Progenitor cell of endocrine pancreas (in vitro differentiated cells): ENCODE results near the gene TMEM178B. TPM values are rescaled to one million over a fixed set of nuclear protein-coding genes. Genes with fewer than 3 reads are reported as not detected.
"Not testable (repeated sequence)": the region's sequence is repeated elsewhere in the genome, so short reads cannot be mapped to it uniquely, and the experiment has no call there.

ENCODE experiments used
- DNase-seq: peaks from one replicate; pipeline ENCODE4 v3.0.0; 2021; ENCODE audit warnings: low spot score; ENCODE audit not compliant: unreplicated experiment
- H3K27ac Mint-ChIP-seq: 2 replicates; pipeline ENCODE4 v1.8.0; 2021; ENCODE audit warnings: mild to moderate bottlenecking, moderate library complexity, mixed read lengths
- H3K27me3 Mint-ChIP-seq: 2 replicates; pipeline ENCODE4 v1.8.0; 2021; ENCODE audit warnings: mixed read lengths
- H3K36me3 Mint-ChIP-seq: 2 replicates; pipeline ENCODE4 v1.8.0; 2022; ENCODE audit warnings: mixed read lengths; ENCODE audit not compliant: insufficient read depth
- H3K4me1 Mint-ChIP-seq: 2 replicates; pipeline ENCODE4 v1.8.0; 2021; ENCODE audit warnings: low read depth, mixed read lengths
- H3K4me3 Mint-ChIP-seq: 2 replicates; pipeline ENCODE4 v1.8.0; 2021; ENCODE audit warnings: low read depth, mild to moderate bottlenecking, moderate library complexity, mixed read lengths
- H3K9me3 Mint-ChIP-seq: 2 replicates; pipeline ENCODE4 v1.8.0; 2021; ENCODE audit warnings: low read depth, mixed read lengths
- CTCF ChIP-seq: fragments of 200-600 bp; sonication (generic); IDR thresholded peaks from one replicate; pipeline ENCODE4 v1.5.0; 2021; ENCODE audit warnings: antibody characterized with exemption, mild to moderate bottlenecking; ENCODE audit not compliant: unreplicated experiment
- total RNA-seq: library from RNA; stranded (reverse); gene quantifications from 2 replicates; pipeline ENCODE4 v1.2.1, GENCODE V29; 2021

Gene TMEM178B
- total RNA-seq, 1 donor from 2014 or later, result 2.8 TPM

- no peaks in the 10 kb centered on the region for H3K27me3 Mint-ChIP-seq
- no peaks in the 10 kb centered on the region for H3K9me3 Mint-ChIP-seq
- no peaks in the 10 kb centered on the region for H3K4me1 Mint-ChIP-seq
- no peak for TF ChIP-seq CTCF
- DNase-seq, result no peak
- no peak overlapping the region for H3K27ac Mint-ChIP-seq
- no peaks in the 10 kb centered on the region for H3K36me3 Mint-ChIP-seq
- no peak overlapping the region for H3K4me3 Mint-ChIP-seq
These were observed 119.2 kb downstream of the TMEM178B start for GRCh38 chr7:141193066-141193465.

GRCh38 chr7:141195722-141196121, 121.9 kb downstream of the TMEM178B start:
- not testable (repeated sequence) for H3K27ac Mint-ChIP-seq, H3K36me3 Mint-ChIP-seq, H3K4me1 Mint-ChIP-seq, H3K27me3 Mint-ChIP-seq, H3K4me3 Mint-ChIP-seq, DNase-seq, H3K9me3 Mint-ChIP-seq

GRCh38 chr7:141198194-141198958, 124.5 kb downstream of the TMEM178B start:
- H3K27me3 Mint-ChIP-seq, result peaks cover 12% of the 10 kb centered on the region
- DNase-seq, result no peak
- no peaks in the 10 kb centered on the region for H3K36me3 Mint-ChIP-seq
- H3K4me1 Mint-ChIP-seq, result no peaks in the 10 kb centered on the region
- no peak for TF ChIP-seq CTCF
- no peak overlapping the region for H3K27ac Mint-ChIP-seq
- H3K9me3 Mint-ChIP-seq, result no peaks in the 10 kb centered on the region
- H3K4me3 Mint-ChIP-seq, result no peak overlapping the region

GRCh38 chr7:141200191-141201108, 126.6 kb downstream of the TMEM178B start:
- peaks cover 12% of the 10 kb centered on the region for H3K27me3 Mint-ChIP-seq

GRCh38 chr7:141201145-141201885, 127.5 kb downstream of the TMEM178B start:
- Mint-ChIP-seq H3K36me3 (no peaks in the 10 kb centered on the region), H3K27ac (no peak overlapping the region), H3K27me3 (peaks cover 12% of the 10 kb centered on the region), H3K9me3 (no peaks in the 10 kb centered on the region), H3K4me1 (no peaks in the 10 kb centered on the region), H3K4me3 (no peak overlapping the region)
- TF ChIP-seq CTCF, result no peak
- DNase-seq, result no peak

More at GRCh38 chr7:141200191-141201108, 126.6 kb downstream of the TMEM178B start:
- Mint-ChIP-seq H3K4me3 (no peak overlapping the region), H3K36me3 (no peaks in the 10 kb centered on the region), H3K4me1 (no peaks in the 10 kb centered on the region), H3K9me3 (no peaks in the 10 kb centered on the region), H3K27ac (no peak overlapping the region)
- DNase-seq, result no peak
- TF ChIP-seq CTCF, result no peak
